SK-N-SH treated with all-trans-retinoic acid at 6 μM for 48 hours (cell line): Measurements from ENCODE around the gene RESP18.
A peak's percentile ranks its signal among the peaks of the same experiment; 100 is the strongest.

Experiments used
- ATAC-seq: fragments of 200-7000 bp; cut with Tn5 transposase; 3 replicates; pipeline ENCODE4 v1.9.1; 2020; ENCODE audit warnings: mild to moderate bottlenecking, moderate library complexity
- ARNTL ChIP-seq: fragments of 450-650 bp; formaldehyde crosslinking; IDR thresholded peaks from 2 replicates; pipeline ENCODE4 v1.5.0; 2020; ENCODE audit warnings: low read depth, mild to moderate bottlenecking, moderate library complexity, borderline replicate concordance
- BACH2 ChIP-seq: fragments of 250-450 bp; sonication (Bioruptor Pico); IDR thresholded peaks from 2 replicates; pipeline ENCODE4 v1.9.0; 2021; ENCODE audit warnings: mild to moderate bottlenecking, borderline replicate concordance
- CSDC2 ChIP-seq: fragments of 250-450 bp; sonication (Bioruptor Pico); IDR thresholded peaks from 2 replicates; pipeline ENCODE4 v1.5.0; 2020; ENCODE audit warnings: mild to moderate bottlenecking, moderate library complexity
- ESRRG ChIP-seq: fragments of 250-450 bp; sonication (Bioruptor Pico); IDR thresholded peaks from 2 replicates; pipeline ENCODE4 v1.6.1; 2021; ENCODE audit warnings: mild to moderate bottlenecking
- ISL1 ChIP-seq: fragments of 250-450 bp; sonication (Bioruptor Pico); IDR thresholded peaks from 2 replicates; pipeline ENCODE4 v2.1.2; 2022; ENCODE audit warnings: mild to moderate bottlenecking, moderate library complexity
- OSR1 ChIP-seq: fragments of 250-450 bp; sonication (Bioruptor Pico); IDR thresholded peaks from 2 replicates; pipeline ENCODE4 v1.8.0; 2022; ENCODE audit warnings: moderate library complexity, mild to moderate bottlenecking, inconsistent platforms
- PPARA ChIP-seq: fragments of 250-450 bp; sonication (Bioruptor Pico); IDR thresholded peaks from 2 replicates; pipeline ENCODE4 v1.5.0; 2020; ENCODE audit warnings: mild to moderate bottlenecking, borderline replicate concordance
- RARB ChIP-seq: fragments of 250-450 bp; sonication (Bioruptor Pico); IDR thresholded peaks from 2 replicates; pipeline ENCODE4 v1.8.0; 2021; ENCODE audit warnings: mild to moderate bottlenecking, moderate library complexity
- SNAI2 ChIP-seq: fragments of 250-450 bp; sonication (Bioruptor Pico); IDR thresholded peaks from 2 replicates; pipeline ENCODE4 v1.5.0; 2020; ENCODE audit warnings: mild to moderate bottlenecking, moderate library complexity
- TCF4 ChIP-seq: fragments of 250-450 bp; sonication (Bioruptor Pico); IDR thresholded peaks from 2 replicates; pipeline ENCODE4 v1.8.0; 2021; ENCODE audit warnings: mild to moderate bottlenecking, moderate library complexity, borderline replicate concordance
- TOX ChIP-seq: fragments of 250-450 bp; sonication (Bioruptor Pico); IDR thresholded peaks from 2 replicates; pipeline ENCODE4 v1.8.0; 2021; ENCODE audit warnings: mild to moderate bottlenecking, moderate library complexity, borderline replicate concordance
- ZC3H10 ChIP-seq: fragments of 250-450 bp; sonication (Bioruptor Pico); IDR thresholded peaks from 2 replicates; pipeline ENCODE4 v1.5.1; 2021; ENCODE audit warnings: mild to moderate bottlenecking, moderate library complexity
- ZFP3 ChIP-seq: fragments of 250-450 bp; sonication (Bioruptor Pico); IDR thresholded peaks from 2 replicates; pipeline ENCODE4 v1.5.0; 2020; ENCODE audit warnings: mild to moderate bottlenecking, moderate library complexity
- ZFP30 ChIP-seq: fragments of 450-650 bp; formaldehyde crosslinking; IDR thresholded peaks from 2 replicates; pipeline ENCODE4 v1.5.0; 2022; ENCODE audit warnings: mild to moderate bottlenecking, moderate library complexity
- ZNF565 ChIP-seq: fragments of 450-650 bp; formaldehyde crosslinking; conservative IDR thresholded peaks from 2 replicates; pipeline ENCODE4 v1.5.0; 2020; ENCODE audit warnings: low read depth, mild to moderate bottlenecking, moderate library complexity
- ZNF70 ChIP-seq: fragments of 450-650 bp; formaldehyde crosslinking; IDR thresholded peaks from 2 replicates; pipeline ENCODE4 v1.5.0; 2020; ENCODE audit warnings: mild to moderate bottlenecking, moderate library complexity
- ZNF8 ChIP-seq: fragments of 450-650 bp; formaldehyde crosslinking; IDR thresholded peaks from 2 replicates; pipeline ENCODE4 v1.5.0; 2020; ENCODE audit warnings: mild to moderate bottlenecking, moderate library complexity
- TF ChIP-seq, protein P1 (sequence below): fragments of 250-450 bp; sonication (Bioruptor Pico); IDR thresholded peaks from 2 replicates; pipeline ENCODE4 v1.5.0; 2020; ENCODE audit warnings: mild to moderate bottlenecking, moderate library complexity
- TF ChIP-seq, protein P2 (sequence below): fragments of 250-450 bp; sonication (Bioruptor Pico); IDR thresholded peaks from 2 replicates; pipeline ENCODE4 v1.8.0; 2020; ENCODE audit warnings: mild to moderate bottlenecking, moderate library complexity, borderline replicate concordance
- TF ChIP-seq, protein P3 (sequence below): fragments of 250-450 bp; sonication (Bioruptor Pico); IDR thresholded peaks from 2 replicates; pipeline ENCODE4 v1.5.1; 2021; ENCODE audit warnings: mild to moderate bottlenecking, moderate library complexity
- TF ChIP-seq, protein P4 (sequence below): fragments of 250-450 bp; sonication (Bioruptor Pico); IDR thresholded peaks from 2 replicates; pipeline ENCODE4 v1.8.0; 2021; ENCODE audit warnings: low read depth, mild to moderate bottlenecking, moderate library complexity, borderline replicate concordance
- TF ChIP-seq, protein P5 (sequence below): fragments of 250-450 bp; sonication (Bioruptor Pico); IDR thresholded peaks from 2 replicates; pipeline ENCODE4 v1.5.1; 2020; ENCODE audit warnings: low read depth, mild to moderate bottlenecking, moderate library complexity

RESP18 gene

DNA sequence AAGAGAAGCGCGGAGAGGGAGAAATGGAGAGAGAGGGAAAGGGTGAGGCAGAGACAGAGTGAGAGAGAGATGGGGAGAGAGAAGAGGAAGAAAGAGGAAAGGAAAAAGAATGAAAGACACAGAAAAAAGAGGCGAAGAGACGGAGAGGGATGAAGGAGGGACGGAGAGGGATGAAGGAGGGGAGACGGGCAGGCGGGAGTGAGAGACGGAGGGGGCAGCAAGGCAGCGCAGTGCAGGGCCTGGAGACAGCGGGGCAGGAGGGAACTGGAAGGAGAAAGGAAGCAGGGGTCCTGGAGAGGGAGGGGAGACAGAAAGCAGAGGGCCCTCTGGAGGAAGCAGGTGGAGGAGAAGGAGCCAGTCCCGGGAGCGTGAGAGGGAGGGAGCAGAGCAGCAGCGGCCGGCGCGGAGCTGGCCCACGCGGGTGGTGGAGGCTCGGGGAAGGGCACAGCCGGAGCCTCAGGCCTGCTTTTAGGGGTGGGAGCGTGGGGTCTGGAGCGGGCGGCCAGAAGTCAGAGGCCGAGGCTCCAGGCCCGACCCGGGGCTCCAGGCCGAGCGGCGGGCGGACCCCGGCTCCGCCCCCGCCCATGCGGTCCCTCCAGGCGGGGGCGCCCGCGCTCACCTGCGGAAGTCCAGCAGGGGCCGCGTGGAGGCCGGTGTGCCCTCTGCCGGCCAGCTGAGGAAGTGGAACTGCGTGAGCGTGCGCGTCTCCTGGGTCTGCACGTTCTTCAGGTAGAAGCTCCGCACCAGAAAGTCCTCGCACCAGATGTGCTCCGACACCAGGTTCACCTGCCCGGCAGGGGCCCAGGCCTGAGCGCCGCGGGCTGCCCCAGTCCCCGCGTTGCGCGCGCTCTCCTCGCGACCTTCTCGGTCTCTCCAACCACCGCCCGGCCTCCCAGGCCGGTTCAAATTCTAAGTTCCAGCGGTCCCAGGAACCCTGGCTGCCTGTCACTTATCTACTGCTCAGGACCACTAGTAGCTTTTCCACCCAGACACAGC lies 37.9 kb downstream of the RESP18 start:
- peak; percentile 86 for ATAC-seq
- TF ChIP-seq ISL1 (CRISPR knock-in tag) (no peak), SNAI2 (CRISPR knock-in tag) (no peak), RARB (CRISPR knock-in tag) (no peak)
- TF ChIP-seq, protein P1, sequence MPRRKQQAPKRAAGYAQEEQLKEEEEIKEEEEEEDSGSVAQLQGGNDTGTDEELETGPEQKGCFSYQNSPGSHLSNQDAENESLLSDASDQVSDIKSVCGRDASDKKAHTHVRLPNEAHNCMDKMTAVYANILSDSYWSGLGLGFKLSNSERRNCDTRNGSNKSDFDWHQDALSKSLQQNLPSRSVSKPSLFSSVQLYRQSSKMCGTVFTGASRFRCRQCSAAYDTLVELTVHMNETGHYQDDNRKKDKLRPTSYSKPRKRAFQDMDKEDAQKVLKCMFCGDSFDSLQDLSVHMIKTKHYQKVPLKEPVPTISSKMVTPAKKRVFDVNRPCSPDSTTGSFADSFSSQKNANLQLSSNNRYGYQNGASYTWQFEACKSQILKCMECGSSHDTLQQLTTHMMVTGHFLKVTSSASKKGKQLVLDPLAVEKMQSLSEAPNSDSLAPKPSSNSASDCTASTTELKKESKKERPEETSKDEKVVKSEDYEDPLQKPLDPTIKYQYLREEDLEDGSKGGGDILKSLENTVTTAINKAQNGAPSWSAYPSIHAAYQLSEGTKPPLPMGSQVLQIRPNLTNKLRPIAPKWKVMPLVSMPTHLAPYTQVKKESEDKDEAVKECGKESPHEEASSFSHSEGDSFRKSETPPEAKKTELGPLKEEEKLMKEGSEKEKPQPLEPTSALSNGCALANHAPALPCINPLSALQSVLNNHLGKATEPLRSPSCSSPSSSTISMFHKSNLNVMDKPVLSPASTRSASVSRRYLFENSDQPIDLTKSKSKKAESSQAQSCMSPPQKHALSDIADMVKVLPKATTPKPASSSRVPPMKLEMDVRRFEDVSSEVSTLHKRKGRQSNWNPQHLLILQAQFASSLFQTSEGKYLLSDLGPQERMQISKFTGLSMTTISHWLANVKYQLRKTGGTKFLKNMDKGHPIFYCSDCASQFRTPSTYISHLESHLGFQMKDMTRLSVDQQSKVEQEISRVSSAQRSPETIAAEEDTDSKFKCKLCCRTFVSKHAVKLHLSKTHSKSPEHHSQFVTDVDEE = no peak

DNA sequence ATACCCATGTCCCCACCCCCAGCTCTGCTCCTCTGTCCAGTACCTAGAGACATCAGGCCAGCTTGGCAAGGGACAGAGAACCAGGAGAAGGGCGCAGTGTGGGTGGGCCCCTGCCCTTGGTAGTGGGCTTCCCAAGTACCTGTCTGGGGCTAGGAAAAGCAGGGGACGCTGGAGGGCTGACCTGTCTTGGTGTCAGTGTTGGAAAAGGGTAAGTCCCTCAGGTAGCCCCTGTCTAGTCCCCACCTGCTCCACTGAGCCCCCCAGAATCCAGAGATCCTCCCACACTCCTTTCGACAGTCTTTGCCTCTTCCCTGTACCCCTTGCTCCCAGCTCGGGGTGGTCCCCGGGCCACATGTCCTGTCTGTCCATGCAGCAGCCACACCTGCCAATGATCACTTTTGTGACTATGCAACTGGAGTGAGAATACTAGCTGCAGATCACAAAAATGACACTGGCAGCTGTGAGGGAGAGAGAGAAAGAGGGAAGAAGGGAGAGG lies 38.8 kb downstream of the RESP18 start:
- no peak for ATAC-seq
- no peak for TF ChIP-seq ZNF8
- TF ChIP-seq TCF4 = no peak
- no peak for TF ChIP-seq ZFP3
- TF ChIP-seq, protein P2, sequence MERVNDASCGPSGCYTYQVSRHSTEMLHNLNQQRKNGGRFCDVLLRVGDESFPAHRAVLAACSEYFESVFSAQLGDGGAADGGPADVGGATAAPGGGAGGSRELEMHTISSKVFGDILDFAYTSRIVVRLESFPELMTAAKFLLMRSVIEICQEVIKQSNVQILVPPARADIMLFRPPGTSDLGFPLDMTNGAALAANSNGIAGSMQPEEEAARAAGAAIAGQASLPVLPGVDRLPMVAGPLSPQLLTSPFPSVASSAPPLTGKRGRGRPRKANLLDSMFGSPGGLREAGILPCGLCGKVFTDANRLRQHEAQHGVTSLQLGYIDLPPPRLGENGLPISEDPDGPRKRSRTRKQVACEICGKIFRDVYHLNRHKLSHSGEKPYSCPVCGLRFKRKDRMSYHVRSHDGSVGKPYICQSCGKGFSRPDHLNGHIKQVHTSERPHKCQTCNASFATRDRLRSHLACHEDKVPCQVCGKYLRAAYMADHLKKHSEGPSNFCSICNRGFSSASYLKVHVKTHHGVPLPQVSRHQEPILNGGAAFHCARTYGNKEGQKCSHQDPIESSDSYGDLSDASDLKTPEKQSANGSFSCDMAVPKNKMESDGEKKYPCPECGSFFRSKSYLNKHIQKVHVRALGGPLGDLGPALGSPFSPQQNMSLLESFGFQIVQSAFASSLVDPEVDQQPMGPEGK (CRISPR knock-in tag) = no peak
- TF ChIP-seq, protein P3, sequence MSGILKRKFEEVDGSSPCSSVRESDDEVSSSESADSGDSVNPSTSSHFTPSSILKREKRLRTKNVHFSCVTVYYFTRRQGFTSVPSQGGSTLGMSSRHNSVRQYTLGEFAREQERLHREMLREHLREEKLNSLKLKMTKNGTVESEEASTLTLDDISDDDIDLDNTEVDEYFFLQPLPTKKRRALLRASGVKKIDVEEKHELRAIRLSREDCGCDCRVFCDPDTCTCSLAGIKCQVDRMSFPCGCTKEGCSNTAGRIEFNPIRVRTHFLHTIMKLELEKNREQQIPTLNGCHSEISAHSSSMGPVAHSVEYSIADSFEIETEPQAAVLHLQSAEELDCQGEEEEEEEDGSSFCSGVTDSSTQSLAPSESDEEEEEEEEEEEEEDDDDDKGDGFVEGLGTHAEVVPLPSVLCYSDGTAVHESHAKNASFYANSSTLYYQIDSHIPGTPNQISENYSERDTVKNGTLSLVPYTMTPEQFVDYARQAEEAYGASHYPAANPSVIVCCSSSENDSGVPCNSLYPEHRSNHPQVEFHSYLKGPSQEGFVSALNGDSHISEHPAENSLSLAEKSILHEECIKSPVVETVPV (CRISPR knock-in tag) = no peak
- TF ChIP-seq, protein P4, sequence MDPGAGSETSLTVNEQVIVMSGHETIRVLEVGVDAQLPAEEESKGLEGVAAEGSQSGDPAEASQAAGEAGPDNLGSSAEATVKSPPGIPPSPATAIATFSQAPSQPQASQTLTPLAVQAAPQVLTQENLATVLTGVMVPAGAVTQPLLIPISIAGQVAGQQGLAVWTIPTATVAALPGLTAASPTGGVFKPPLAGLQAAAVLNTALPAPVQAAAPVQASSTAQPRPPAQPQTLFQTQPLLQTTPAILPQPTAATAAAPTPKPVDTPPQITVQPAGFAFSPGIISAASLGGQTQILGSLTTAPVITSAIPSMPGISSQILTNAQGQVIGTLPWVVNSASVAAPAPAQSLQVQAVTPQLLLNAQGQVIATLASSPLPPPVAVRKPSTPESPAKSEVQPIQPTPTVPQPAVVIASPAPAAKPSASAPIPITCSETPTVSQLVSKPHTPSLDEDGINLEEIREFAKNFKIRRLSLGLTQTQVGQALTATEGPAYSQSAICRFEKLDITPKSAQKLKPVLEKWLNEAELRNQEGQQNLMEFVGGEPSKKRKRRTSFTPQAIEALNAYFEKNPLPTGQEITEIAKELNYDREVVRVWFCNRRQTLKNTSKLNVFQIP = no peak
- TF ChIP-seq ZC3H10 = no peak
- no peak for TF ChIP-seq SNAI2 (CRISPR knock-in tag)
- TF ChIP-seq BACH2 (CRISPR knock-in tag) = no peak
- TF ChIP-seq ISL1 (CRISPR knock-in tag) = no peak
- TF ChIP-seq ZNF565 = no peak
- TF ChIP-seq, protein P5, sequence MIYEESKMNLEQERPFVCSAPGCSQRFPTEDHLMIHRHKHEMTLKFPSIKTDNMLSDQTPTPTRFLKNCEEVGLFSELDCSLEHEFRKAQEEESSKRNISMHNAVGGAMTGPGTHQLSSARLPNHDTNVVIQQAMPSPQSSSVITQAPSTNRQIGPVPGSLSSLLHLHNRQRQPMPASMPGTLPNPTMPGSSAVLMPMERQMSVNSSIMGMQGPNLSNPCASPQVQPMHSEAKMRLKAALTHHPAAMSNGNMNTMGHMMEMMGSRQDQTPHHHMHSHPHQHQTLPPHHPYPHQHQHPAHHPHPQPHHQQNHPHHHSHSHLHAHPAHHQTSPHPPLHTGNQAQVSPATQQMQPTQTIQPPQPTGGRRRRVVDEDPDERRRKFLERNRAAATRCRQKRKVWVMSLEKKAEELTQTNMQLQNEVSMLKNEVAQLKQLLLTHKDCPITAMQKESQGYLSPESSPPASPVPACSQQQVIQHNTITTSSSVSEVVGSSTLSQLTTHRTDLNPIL = no peak
- TF ChIP-seq TOX (CRISPR knock-in tag) = no peak
- no peak for TF ChIP-seq RARB (CRISPR knock-in tag)
- no peak for TF ChIP-seq CSDC2 (CRISPR knock-in tag)
- no peak for TF ChIP-seq PPARA (CRISPR knock-in tag)
- TF ChIP-seq, all 23 proteins: peak for 0

DNA sequence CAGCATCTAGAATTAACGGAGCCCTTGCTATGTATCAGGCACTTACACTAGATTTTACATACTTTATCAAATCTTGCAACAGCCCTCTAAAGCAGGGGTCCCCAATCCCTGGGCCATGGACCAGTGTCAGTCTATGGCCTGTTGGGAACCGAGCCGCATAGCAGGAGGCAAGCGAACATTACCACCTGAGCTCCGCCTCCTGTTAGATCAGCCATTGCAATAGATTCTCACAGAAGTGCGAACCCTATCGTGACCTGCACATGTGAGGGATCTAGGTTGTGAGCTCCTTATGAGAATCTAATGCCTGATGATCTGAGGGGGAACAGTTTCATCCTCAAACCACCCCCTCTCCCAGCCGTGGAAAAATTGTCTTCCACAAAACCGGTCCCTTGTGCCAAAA lies 39.9 kb downstream of the RESP18 start:
- no peak for ATAC-seq
- no peak for TF ChIP-seq ZFP3
- no peak for TF ChIP-seq OSR1 (CRISPR knock-in tag)
- no peak for TF ChIP-seq RARB (CRISPR knock-in tag)
- no peak for TF ChIP-seq TCF4
- TF ChIP-seq ISL1 (CRISPR knock-in tag) = no peak
- no peak for TF ChIP-seq ZNF565
- no peak for TF ChIP-seq ZNF70
- no peak for TF ChIP-seq ARNTL
- TF ChIP-seq TOX (CRISPR knock-in tag) = no peak
- TF ChIP-seq ESRRG (CRISPR knock-in tag) = no peak
- TF ChIP-seq, protein P2 (CRISPR knock-in tag) = no peak
- TF ChIP-seq, protein P5 = no peak
- no peak for TF ChIP-seq ZFP30
- TF ChIP-seq ZC3H10 = no peak
